GM12801 (cell line): ENCODE results near the gene MUC4.

Source experiments
- CTCF ChIP-seq: IDR thresholded peaks from one replicate; pipeline ENCODE4 v1.5.1; 2011; ENCODE audit warnings: control low read depth; ENCODE audit not compliant: insufficient read length; ENCODE audit errors: extremely low read depth

MUC4 gene

GRCh38 chr3:195821403-195822130 lies 9.8 kb upstream of the MUC4 start:
- TF ChIP-seq CTCF = no peak

GRCh38 chr3:195820901-195821300 lies 9.2 kb upstream of the MUC4 start:
- TF ChIP-seq CTCF = no peak

- TF ChIP-seq CTCF = no peak
Observed at GRCh38 chr3:195820186-195820585, 8.5 kb upstream of the MUC4 start.

- no peak for TF ChIP-seq CTCF
Observed at GRCh38 chr3:195818301-195818700, 6.6 kb upstream of the MUC4 start.

GRCh38 chr3:195817578-195818135 lies 5.9 kb upstream of the MUC4 start:
- no peak for TF ChIP-seq CTCF

GRCh38 chr3:195815169-195815771 lies 3.5 kb upstream of the MUC4 start:
- TF ChIP-seq CTCF = no peak

GRCh38 chr3:195813916-195814640 lies 2.3 kb upstream of the MUC4 start:
- no peak for TF ChIP-seq CTCF
